Measurements from ENCODE around the gene ZFHX3. TPM values are rescaled to one million over a fixed set of nuclear protein-coding genes. Genes with fewer than 3 reads are reported as not detected.

The ZFHX3 gene
- total and polyA plus RNA-seq, 4 donors, result 2.6 to 32.7 (median 14.7) TPM

DNA sequence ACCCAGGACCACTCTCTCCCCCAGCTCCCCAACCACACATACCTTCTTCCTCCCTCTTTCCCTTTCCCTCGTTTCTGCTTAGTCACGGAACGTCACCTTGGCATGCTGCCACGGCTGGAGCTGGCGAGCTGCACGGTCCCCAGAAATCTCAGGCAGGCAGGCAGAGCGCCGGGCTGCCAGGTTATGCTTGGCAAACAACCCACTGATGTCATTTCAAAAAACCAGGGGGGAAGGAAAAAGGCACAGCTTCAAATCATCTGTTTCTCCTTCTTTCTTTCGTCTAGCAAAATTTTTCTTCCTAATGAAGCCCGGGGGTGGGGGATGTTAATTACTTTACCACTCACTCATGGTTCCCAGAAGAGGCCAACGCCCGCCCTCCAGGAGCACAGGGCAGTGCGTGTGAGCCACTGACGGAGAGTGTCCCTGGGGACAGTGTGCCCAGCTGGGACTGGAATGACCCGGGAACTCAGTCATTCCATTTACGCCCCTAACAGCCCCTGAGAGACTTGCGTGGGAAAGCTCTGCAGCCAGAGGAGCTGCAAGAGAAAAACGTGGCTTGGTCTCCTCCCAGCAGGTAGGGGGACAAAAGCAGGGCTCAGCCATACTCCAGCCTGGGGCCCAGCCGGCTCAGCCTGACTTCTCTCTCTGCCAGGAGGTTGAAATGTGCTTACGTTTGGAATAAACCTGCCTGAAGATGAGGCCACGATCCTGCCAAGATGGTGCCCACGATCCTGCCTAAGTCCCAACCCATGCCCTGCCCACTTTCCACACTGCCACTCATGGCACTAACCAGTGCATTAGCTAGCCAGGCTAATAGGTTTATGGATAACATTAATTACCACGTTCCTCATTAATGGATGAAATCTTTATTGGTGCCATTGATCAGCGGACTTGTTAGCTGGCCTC, 198.9 kb downstream of the ZFHX3 start:
- WGBS, 2 donors, result 38 to 49% methylated on average over 24 of the region's 24 CpGs
- no peak overlapping the region for H3K4me3 ChIP-seq
- peaks cover 8 to 23% (median 13%) of the 10 kb centered on the region in 5 donors for H3K4me1 ChIP-seq (ENCODE audit: control insufficient read depth in 5 of 5, insufficient read depth in 5 of 5, low read length in 5 of 5)
- no peak for TF ChIP-seq CTCF (IDR thresholded peaks at IDR 0.05; ENCODE audit: control extremely low read depth, extremely low read depth)
- H3K27me3 ChIP-seq (ENCODE audit: control insufficient read depth in 3 of 3, insufficient read depth in 3 of 3, low read length in 2 of 3), result no peaks in the 10 kb centered on the region
- peak overlapping the region; percentile 21 to 80 for H3K27ac ChIP-seq (ENCODE audit: low read depth in 1 of 2, low read length in 1 of 2)
- peak overlapping the region in 1 of 2 donors; percentile 57 for H3K9ac ChIP-seq (ENCODE audit: insufficient read depth in 1 of 2, low read length in 2 of 2)
- H3K9me3 ChIP-seq (ENCODE audit: control insufficient read depth in 4 of 4, insufficient read depth in 3 of 4, low read length in 3 of 4), result no peaks in the 10 kb centered on the region
- no peaks in the 10 kb centered on the region for H3K36me3 ChIP-seq (ENCODE audit: control insufficient read depth in 4 of 4, insufficient read depth in 4 of 4, low read length in 4 of 4)
- DNase-seq (peak; percentile 88 to 92 (median 91)), ATAC-seq (ENCODE audit: insufficient read depth, low FRiP score) (peak; percentile 45)

- Histone ChIP-seq H3K36me3 (ENCODE audit: control insufficient read depth in 4 of 4, insufficient read depth in 4 of 4, low read length in 4 of 4) (no peaks in the 10 kb centered on the region), H3K4me3 (no peak overlapping the region), H3K9ac (ENCODE audit: insufficient read depth in 1 of 2, low read length in 2 of 2) (no peak overlapping the region), H3K27ac (ENCODE audit: low read depth in 1 of 2, low read length in 1 of 2) (peak overlapping the region; percentile 4 to 21), H3K4me1 (ENCODE audit: control insufficient read depth in 5 of 5, insufficient read depth in 5 of 5, low read length in 5 of 5) (peaks cover 8 to 23% (median 11%) of the 10 kb centered on the region in 5 donors), H3K27me3 (ENCODE audit: control insufficient read depth in 3 of 3, insufficient read depth in 3 of 3, low read length in 2 of 3) (no peaks in the 10 kb centered on the region), H3K9me3 (ENCODE audit: control insufficient read depth in 4 of 4, insufficient read depth in 3 of 4, low read length in 3 of 4) (no peaks in the 10 kb centered on the region)
- no peak for DNase-seq
- TF ChIP-seq CTCF (IDR thresholded peaks at IDR 0.05; ENCODE audit: control extremely low read depth, extremely low read depth), result no peak
- no peak for ATAC-seq (ENCODE audit: insufficient read depth, low FRiP score)
- WGBS, 2 donors, result 92 to 94% methylated on average over 9 of the region's 9 CpGs
Observed at GRCh38 chr16:72848028-72848400, 199.9 kb downstream of the ZFHX3 start.

GRCh38 chr16:72847187-72848027, 200.5 kb downstream of the ZFHX3 start:
- ATAC-seq (ENCODE audit: insufficient read depth, low FRiP score) (no peak), DNase-seq (no peak)
- Histone ChIP-seq H3K27me3 (ENCODE audit: control insufficient read depth in 3 of 3, insufficient read depth in 3 of 3, low read length in 2 of 3) (no peaks in the 10 kb centered on the region), H3K36me3 (ENCODE audit: control insufficient read depth in 4 of 4, insufficient read depth in 4 of 4, low read length in 4 of 4) (no peaks in the 10 kb centered on the region), H3K4me1 (ENCODE audit: control insufficient read depth in 5 of 5, insufficient read depth in 5 of 5, low read length in 5 of 5) (peaks cover 8 to 23% (median 11%) of the 10 kb centered on the region in 5 donors), H3K9ac (ENCODE audit: insufficient read depth in 1 of 2, low read length in 2 of 2) (no peak overlapping the region), H3K4me3 (no peak overlapping the region), H3K9me3 (ENCODE audit: control insufficient read depth in 4 of 4, insufficient read depth in 3 of 4, low read length in 3 of 4) (no peaks in the 10 kb centered on the region), H3K27ac (ENCODE audit: low read depth in 1 of 2, low read length in 1 of 2) (peak overlapping the region in 1 of 2 donors; percentile 4)
- WGBS, 2 donors, result 73 to 78% methylated on average over 11 of the region's 11 CpGs
- no peak for TF ChIP-seq CTCF (IDR thresholded peaks at IDR 0.05; ENCODE audit: control extremely low read depth, extremely low read depth)
